ENCODE measurements around the gene CHKA.

DNA sequence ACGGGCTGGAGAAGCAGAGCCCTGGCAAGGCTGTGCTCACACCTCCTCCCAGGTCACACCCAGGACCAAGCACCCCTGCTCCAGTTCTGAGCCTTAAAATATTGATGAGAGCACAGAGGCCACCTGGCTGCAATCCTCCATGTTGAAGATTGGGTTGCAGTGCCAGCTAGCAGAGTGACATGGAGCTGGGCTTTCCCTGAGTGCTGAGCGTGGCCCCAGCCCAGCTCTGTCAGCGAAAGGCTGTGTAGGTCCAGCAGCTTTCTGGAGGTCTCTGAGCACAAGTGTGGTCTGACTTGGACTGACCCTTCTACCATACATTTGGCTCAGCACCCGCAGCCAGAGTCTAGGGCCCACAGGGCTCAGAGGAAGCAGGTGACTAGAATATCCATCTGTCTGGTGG, 4.0 kb upstream of the CHKA start:
- TF ChIP-seq CTCF (IDR thresholded peaks at IDR 0.05) (no peak), POLR2A (IDR thresholded peaks at IDR 0.05) (no peak)

All from thyroid gland (tissue), 4 donors.